Activated CD8-positive, alpha-beta T cell treated with anti-CD3 and anti-CD28 coated beads, Interleukin-2, amount 10 ng/mL, durations not matched to agents 7 days and 5 days (primary cell): ENCODE data around the gene SH3BP5L. TPM values are rescaled to one million over a fixed set of nuclear protein-coding genes. Genes with fewer than 3 reads are reported as not detected.

Experiments
- ATAC-seq: fragments of 150-1000 bp; cut with Tn5 transposase; one replicate; pipeline ENCODE4 v1.10.0; 2021; ENCODE audit warnings: moderate library complexity
- CTCF ChIA-PET: fragments of 350-600 bp; sonication (Branson Sonifier 250); formaldehyde crosslinking; loops from one replicate; lab custom pipeline; 2021; ENCODE audit warnings: antibody characterized with exemption; lab: Charles Lee
- POLR2A ChIA-PET: fragments of 350-600 bp; sonication (Branson Sonifier 250); formaldehyde crosslinking; loops from one replicate; lab custom pipeline; 2021; ENCODE audit warnings: antibody characterized with exemption; lab: Charles Lee
- DNase-seq: peaks from one replicate; pipeline ENCODE4 v3.0.0-alpha.2; 2020
- H3K27ac Mint-ChIP-seq: one replicate; pipeline ENCODE4 v1.8.0; 2021; ENCODE audit warnings: mild to moderate bottlenecking, mixed read lengths
- H3K27me3 Mint-ChIP-seq: one replicate; pipeline ENCODE4 v1.8.0; 2021; ENCODE audit warnings: low read depth, mixed read lengths
- H3K36me3 Mint-ChIP-seq: one replicate; pipeline ENCODE4 v1.8.0; 2021; ENCODE audit warnings: low read depth, mixed read lengths
- H3K4me1 Mint-ChIP-seq: one replicate; pipeline ENCODE4 v1.8.0; 2021; ENCODE audit warnings: low read depth, mixed read lengths
- H3K4me3 Mint-ChIP-seq: one replicate; pipeline ENCODE4 v1.8.0; 2021; ENCODE audit warnings: mild to moderate bottlenecking, mixed read lengths
- H3K9me3 Mint-ChIP-seq: one replicate; pipeline ENCODE4 v1.8.0; 2022; ENCODE audit warnings: mixed read lengths; ENCODE audit not compliant: insufficient read depth
- total RNA-seq, 2 experiments: library from RNA; stranded (reverse); gene quantifications; one replicate each; pipeline ENCODE4 v1.2.3, GENCODE V29; 2021

The SH3BP5L gene
- total RNA-seq, 2 experiments from 2014 or later: 28.9 to 31.4 TPM

- Mint-ChIP-seq H3K4me3 (peak overlapping the region; percentile 84), H3K27me3 (no peaks in the 10 kb centered on the region), H3K4me1 (peaks cover 46% of the 10 kb centered on the region), H3K27ac (peak overlapping the region; percentile 98), H3K9me3 (no peaks in the 10 kb centered on the region), H3K36me3 (peaks cover 30% of the 10 kb centered on the region)
- DNase-seq: no peak
- ATAC-seq: peak; percentile 12
- POLR2A ChIA-PET: interaction anchor here (0.8 to 5.0 kb wide), 9 partner anchors 9 to 81 kb away, joined by 3 to 52 read pairs (median 4); partner anchors contain the start of genes ZNF672 and ZNF692
- CTCF ChIA-PET: interaction anchor here (0.7 to 4.9 kb wide), 7 partner anchors 12 to 101 kb away, joined by 3 to 69 read pairs (median 8); partner anchors contain the start of genes ZNF672 and ZNF692
Observed at GRCh38 chr1:248825573-248825908, 174 bp downstream of the SH3BP5L start.

GRCh38 chr1:248825136-248825535 lies 579 bp downstream of the SH3BP5L start:
- CTCF ChIA-PET: interaction anchor here (4.9 kb wide), 1 partner anchor 12 kb away, joined by 69 read pairs; the partner anchor contains the start of gene ZNF672
- peaks cover 46% of the 10 kb centered on the region for H3K4me1 Mint-ChIP-seq
- ATAC-seq: no peak
- no peaks in the 10 kb centered on the region for H3K27me3 Mint-ChIP-seq
- H3K9me3 Mint-ChIP-seq: no peaks in the 10 kb centered on the region
- peaks cover 34% of the 10 kb centered on the region for H3K36me3 Mint-ChIP-seq
- H3K27ac Mint-ChIP-seq: peak overlapping the region; percentile 98
- POLR2A ChIA-PET: interaction anchor here (2.3 to 5.0 kb wide), 2 partner anchors 14 to 34 kb away, joined by 17 to 52 read pairs; partner anchors contain the start of genes ZNF672 and ZNF692
- DNase-seq: no peak
- H3K4me3 Mint-ChIP-seq: peak overlapping the region; percentile 84

- H3K9me3 Mint-ChIP-seq: no peaks in the 10 kb centered on the region
- no peak for ATAC-seq
- peak overlapping the region; percentile 84 for H3K4me3 Mint-ChIP-seq
- no peaks in the 10 kb centered on the region for H3K27me3 Mint-ChIP-seq
- H3K36me3 Mint-ChIP-seq: peaks cover 37% of the 10 kb centered on the region
- ChIA-PET CTCF (interaction anchor here (4.9 kb wide), 1 partner anchor 13 kb away, joined by 69 read pairs; the partner anchor contains the start of gene ZNF672), POLR2A (interaction anchor here (2.3 to 5.0 kb wide), 2 partner anchors 14 to 34 kb away, joined by 17 to 52 read pairs; partner anchors contain the start of genes ZNF672 and ZNF692)
- peaks cover 49% of the 10 kb centered on the region for H3K4me1 Mint-ChIP-seq
- no peak for DNase-seq
- peak overlapping the region; percentile 98 for H3K27ac Mint-ChIP-seq
Observed at GRCh38 chr1:248824701-248825100, 1.0 kb downstream of the SH3BP5L start.

GRCh38 chr1:248824301-248824700 lies 1.4 kb downstream of the SH3BP5L start:
- no peaks in the 10 kb centered on the region for H3K27me3 Mint-ChIP-seq
- ChIA-PET POLR2A (interaction anchor here (5.0 kb wide), 1 partner anchor 15 kb away, joined by 52 read pairs; the partner anchor contains the start of gene ZNF672), CTCF (no interaction called here)
- no peaks in the 10 kb centered on the region for H3K9me3 Mint-ChIP-seq
- peaks cover 51% of the 10 kb centered on the region for H3K4me1 Mint-ChIP-seq
- DNase-seq (no peak), ATAC-seq (no peak)
- H3K27ac Mint-ChIP-seq: peak overlapping the region; percentile 98
- peaks cover 37% of the 10 kb centered on the region for H3K36me3 Mint-ChIP-seq
- H3K4me3 Mint-ChIP-seq: peak overlapping the region; percentile 84

GRCh38 chr1:248823517-248824001 lies 2.2 kb downstream of the SH3BP5L start:
- no peak for DNase-seq
- H3K9me3 Mint-ChIP-seq: no peaks in the 10 kb centered on the region
- POLR2A ChIA-PET: no interaction called here
- no peaks in the 10 kb centered on the region for H3K27me3 Mint-ChIP-seq
- no peak overlapping the region for H3K4me3 Mint-ChIP-seq
- H3K36me3 Mint-ChIP-seq: peaks cover 41% of the 10 kb centered on the region
- no peak for ATAC-seq
- no peak overlapping the region for H3K27ac Mint-ChIP-seq
- CTCF ChIA-PET: no interaction called here
- peaks cover 58% of the 10 kb centered on the region for H3K4me1 Mint-ChIP-seq

GRCh38 chr1:248822148-248823032 lies 3.3 kb downstream of the SH3BP5L start:
- Mint-ChIP-seq H3K36me3 (peaks cover 45% of the 10 kb centered on the region), H3K4me1 (peaks cover 60% of the 10 kb centered on the region), H3K9me3 (no peaks in the 10 kb centered on the region), H3K27me3 (no peaks in the 10 kb centered on the region), H3K27ac (no peak overlapping the region), H3K4me3 (no peak overlapping the region)
- DNase-seq: no peak
- ATAC-seq: no peak
- CTCF ChIA-PET: interaction anchor here (1.2 to 1.6 kb wide), 2 partner anchors 16 to 36 kb away, joined by 3 to 5 read pairs; partner anchors contain the start of gene ZNF692
- POLR2A ChIA-PET: interaction anchor here (1.2 kb wide), 1 partner anchor 18 kb away, joined by 3 read pairs; no protein-coding TSS in a partner anchor

- H3K9me3 Mint-ChIP-seq: no peaks in the 10 kb centered on the region
- ATAC-seq: no peak
- DNase-seq: no peak
- H3K27ac Mint-ChIP-seq: no peak overlapping the region
- H3K36me3 Mint-ChIP-seq: peaks cover 49% of the 10 kb centered on the region
- POLR2A ChIA-PET: interaction anchor here (1.2 kb wide), 1 partner anchor 17 kb away, joined by 3 read pairs; no protein-coding TSS in a partner anchor
- peaks cover 62% of the 10 kb centered on the region for H3K4me1 Mint-ChIP-seq
- no peak overlapping the region for H3K4me3 Mint-ChIP-seq
- CTCF ChIA-PET: interaction anchor here (1.6 kb wide), 1 partner anchor 37 kb away, joined by 5 read pairs; the partner anchor contains the start of gene ZNF692
- H3K27me3 Mint-ChIP-seq: no peaks in the 10 kb centered on the region
Observed at GRCh38 chr1:248821641-248822040, 4.1 kb downstream of the SH3BP5L start.

GRCh38 chr1:248821101-248821500 lies 4.6 kb downstream of the SH3BP5L start:
- Mint-ChIP-seq H3K9me3 (no peaks in the 10 kb centered on the region), H3K27me3 (no peaks in the 10 kb centered on the region), H3K36me3 (peaks cover 54% of the 10 kb centered on the region), H3K4me1 (peaks cover 66% of the 10 kb centered on the region), H3K27ac (peak overlapping the region; percentile 43), H3K4me3 (no peak overlapping the region)
- no peak for DNase-seq
- POLR2A ChIA-PET: interaction anchor here (1.2 kb wide), 1 partner anchor 17 kb away, joined by 3 read pairs; no protein-coding TSS in a partner anchor
- ATAC-seq: no peak
- CTCF ChIA-PET: interaction anchor here (1.3 to 1.6 kb wide), 2 partner anchors 21 to 37 kb away, joined by 3 to 5 read pairs; partner anchors contain the start of gene ZNF692

GRCh38 chr1:248820041-248820585 lies 5.6 kb downstream of the SH3BP5L start:
- Mint-ChIP-seq H3K4me1 (peaks cover 71% of the 10 kb centered on the region), H3K27ac (peak overlapping the region; percentile 39), H3K36me3 (peaks cover 62% of the 10 kb centered on the region), H3K27me3 (no peaks in the 10 kb centered on the region), H3K4me3 (no peak overlapping the region), H3K9me3 (no peaks in the 10 kb centered on the region)
- DNase-seq (no peak), ATAC-seq (no peak)
- ChIA-PET CTCF (interaction anchor here (1.3 kb wide), 1 partner anchor 22 kb away, joined by 3 read pairs; no protein-coding TSS in a partner anchor), POLR2A (interaction anchor here (0.7 kb wide), 1 partner anchor 28 kb away, joined by 4 read pairs; no protein-coding TSS in a partner anchor)

- ChIA-PET POLR2A (interaction anchor here (0.7 kb wide), 1 partner anchor 27 kb away, joined by 4 read pairs; no protein-coding TSS in a partner anchor), CTCF (no interaction called here)
- H3K9me3 Mint-ChIP-seq: no peaks in the 10 kb centered on the region
- H3K36me3 Mint-ChIP-seq: peaks cover 62% of the 10 kb centered on the region
- peak overlapping the region; percentile 81 for H3K27ac Mint-ChIP-seq
- no peaks in the 10 kb centered on the region for H3K27me3 Mint-ChIP-seq
- DNase-seq (no peak), ATAC-seq (no peak)
- no peak overlapping the region for H3K4me3 Mint-ChIP-seq
- H3K4me1 Mint-ChIP-seq: peaks cover 57% of the 10 kb centered on the region
Observed at GRCh38 chr1:248818505-248819374, 7.0 kb downstream of the SH3BP5L start.
